T-helper 22 cell (primary cell): ENCODE data around the gene PRMT1.

ENCODE experiments used
- DNase-seq: peaks from one replicate; pipeline ENCODE4 v3.0.0-alpha.2; 2020; ENCODE audit warnings: low read depth

PRMT1 gene

GRCh38 chr19:49651029-49651819, 25.8 kb upstream of the PRMT1 start:
- no peak for DNase-seq

GRCh38 chr19:49651820-49652550, 25.1 kb upstream of the PRMT1 start:
- DNase-seq: no peak

GRCh38 chr19:49652551-49653465, 24.3 kb upstream of the PRMT1 start:
- no peak for DNase-seq

DNA sequence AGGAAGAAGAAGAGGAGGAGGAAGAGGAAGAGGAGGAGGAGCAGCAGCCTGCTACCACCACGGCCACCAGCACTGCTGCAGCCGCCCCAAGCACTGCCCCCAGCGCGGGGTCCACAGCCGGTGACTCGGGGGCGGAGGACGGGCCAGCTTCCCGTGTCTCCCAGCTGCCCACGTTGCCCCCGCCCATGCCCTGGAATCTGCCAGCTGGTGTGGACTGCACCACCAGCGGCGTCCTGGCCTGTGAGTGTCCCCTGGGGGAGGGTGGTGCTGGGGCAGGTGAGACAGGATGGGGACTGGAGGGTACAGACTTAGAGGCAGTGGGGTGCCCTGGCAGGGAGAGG, 23.6 kb upstream of the PRMT1 start:
- no peak for DNase-seq

GRCh38 chr19:49654581-49654980, 22.5 kb upstream of the PRMT1 start:
- DNase-seq: no peak

DNA sequence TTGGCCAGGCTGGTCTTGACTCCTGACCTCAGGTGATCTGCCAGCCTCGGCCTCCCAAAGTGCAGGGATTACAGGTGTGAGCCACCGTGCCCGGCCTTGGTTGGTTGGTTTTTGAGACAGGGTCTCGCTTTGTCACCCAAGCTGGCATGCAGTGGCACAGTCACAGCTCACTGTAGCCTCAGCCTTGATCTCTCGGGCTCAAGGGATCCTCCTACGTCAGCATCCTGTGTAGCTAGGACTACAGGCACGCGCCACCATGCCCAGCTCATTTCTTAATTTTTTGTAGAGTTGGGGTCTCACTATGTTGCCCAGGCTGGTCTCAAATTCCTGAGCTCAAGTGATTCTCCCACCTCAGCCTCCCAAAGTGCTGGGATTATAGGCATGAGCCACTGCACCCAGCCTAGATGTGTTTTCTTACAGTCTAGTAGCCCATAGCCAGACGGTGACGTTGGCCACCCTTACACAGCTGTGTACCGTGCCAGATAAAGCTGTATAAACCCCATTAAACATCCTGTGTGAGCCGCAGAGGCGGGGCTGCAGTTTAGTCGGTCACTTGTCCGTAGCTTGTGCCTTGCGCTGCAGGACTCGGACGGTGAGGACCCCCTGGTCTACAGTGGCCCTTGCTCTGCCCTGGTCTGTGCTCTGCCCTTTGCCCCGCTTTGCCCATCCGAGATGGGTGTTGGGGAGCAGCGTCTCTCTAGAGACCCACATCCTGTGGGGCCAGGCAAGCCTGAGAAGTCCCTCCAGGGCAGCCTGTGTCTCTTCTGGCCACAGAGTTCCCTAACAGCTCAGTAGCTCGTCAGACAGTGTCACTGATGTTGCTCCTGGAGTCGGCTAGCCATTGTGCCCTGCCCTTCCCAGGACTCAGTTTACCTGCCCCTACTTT, 21.3 kb upstream of the PRMT1 start:
- DNase-seq: no peak

- DNase-seq: no peak
Observed at GRCh38 chr19:49656456-49657109, 20.5 kb upstream of the PRMT1 start.

- no peak for DNase-seq
Observed at GRCh38 chr19:49657493-49658138, 19.5 kb upstream of the PRMT1 start.

DNA sequence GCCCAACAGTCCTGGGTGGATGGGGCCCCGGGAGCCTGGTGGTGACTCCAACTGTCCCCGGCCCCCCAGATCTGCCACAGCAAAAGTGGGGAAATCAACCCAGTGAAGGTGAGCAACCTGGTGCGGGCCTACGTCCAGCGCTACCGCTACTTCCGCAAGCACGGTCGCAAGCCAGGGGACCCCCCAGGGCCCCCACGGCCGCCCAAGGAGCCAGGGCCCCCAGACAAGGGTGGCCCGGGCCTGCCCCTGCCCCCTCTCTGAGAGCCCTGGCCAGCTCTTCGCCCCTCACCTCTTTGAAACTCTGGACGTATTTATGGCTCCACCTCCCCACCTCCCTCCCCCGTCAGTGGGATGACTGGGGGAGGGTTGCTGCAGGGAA, 18.9 kb upstream of the PRMT1 start:
- DNase-seq: no peak

GRCh38 chr19:49658566-49659442, 18.3 kb upstream of the PRMT1 start:
- DNase-seq: no peak

GRCh38 chr19:49660338-49660961, 16.6 kb upstream of the PRMT1 start:
- DNase-seq: no peak

- DNase-seq: no peak
Observed at GRCh38 chr19:49662011-49662410, 15.1 kb upstream of the PRMT1 start.

GRCh38 chr19:49663224-49663623, 13.8 kb upstream of the PRMT1 start:
- DNase-seq: no peak

GRCh38 chr19:49664171-49665035, 12.7 kb upstream of the PRMT1 start:
- DNase-seq: peak; percentile 82

- no peak for DNase-seq
Observed at GRCh38 chr19:49665036-49665350, 12.1 kb upstream of the PRMT1 start.

GRCh38 chr19:49665351-49666119, 11.5 kb upstream of the PRMT1 start, which contains the start of the genes BCL2L12 and IRF3:
Gene BCL2L12, plus strand, starts transcription at chr19:49665933. Its CDS starts 760 bp downstream, at chr19:49666693.
Gene IRF3, minus strand, starts transcription at chr19:49665857. Its CDS starts 1,019 bp downstream, at chr19:49664838.
- DNase-seq: peak; percentile 97

DNA sequence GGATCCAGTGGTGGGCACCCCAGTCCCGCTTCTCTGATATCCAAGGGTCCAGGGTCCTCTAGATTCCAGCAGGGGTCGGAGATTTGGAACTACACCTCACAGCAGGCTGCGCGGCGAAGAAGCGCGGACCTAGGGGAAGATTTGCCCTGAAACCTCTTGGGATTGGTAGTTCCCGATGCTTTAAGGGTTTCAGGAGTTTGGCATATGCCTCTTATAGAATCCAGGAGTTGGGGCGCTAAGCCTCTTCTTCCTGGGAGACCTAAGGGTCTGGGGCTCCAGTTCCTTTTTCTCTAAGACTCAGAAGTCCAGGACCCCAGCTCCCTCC, 11.0 kb upstream of the PRMT1 start:
- no peak for DNase-seq
